NOMO-1 treated with dmso at 0.1 percent for 144 hours (cell line): ENCODE results near the gene CSHL1.

Source experiments
- DNase-seq: peaks from one replicate; lab custom pipeline; 2025; ENCODE audit not compliant: unreplicated experiment; lab: John Stamatoyannopoulos, UW

CSHL1 gene

DNA sequence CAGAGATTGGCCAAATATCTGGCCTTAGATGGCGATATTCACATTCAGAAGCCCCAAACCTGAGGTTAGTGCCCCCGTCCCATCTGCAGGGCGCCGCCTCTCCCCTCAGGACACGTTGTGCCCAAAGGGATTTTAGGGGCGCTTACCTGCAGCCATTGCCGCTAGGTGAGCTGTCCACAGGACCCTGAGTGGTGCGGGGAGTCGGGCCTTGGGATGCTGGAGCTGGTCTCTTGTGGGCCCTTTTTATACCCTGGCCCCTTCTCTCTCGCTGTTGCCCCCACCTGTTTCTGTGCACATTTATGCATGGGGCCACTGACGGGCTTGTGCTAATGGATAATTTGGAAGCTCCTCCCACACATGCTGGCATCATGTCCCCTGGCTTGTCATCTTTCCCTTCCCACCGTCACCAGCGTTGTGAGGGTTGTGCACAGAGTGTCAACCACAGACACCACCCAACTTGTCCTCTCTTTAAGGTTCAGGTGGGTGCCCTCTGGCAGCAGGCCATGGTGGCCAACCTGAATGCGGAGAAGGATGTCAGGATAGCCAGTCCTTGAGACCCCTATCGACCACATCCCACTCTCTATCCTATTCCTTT lies at the start of gene CSHL1:
CSHL1 (minus strand) TSS at position 218 of the 595 bp plus-strand sequence; CDS start at position 156, 62 bp downstream.
- no peak for DNase-seq

GRCh38 chr17:63960430-63960829 lies 49.4 kb upstream of the CSHL1 start:
- DNase-seq, result no peak

GRCh38 chr17:63960006-63960405 lies 48.9 kb upstream of the CSHL1 start:
- DNase-seq, result no peak

GRCh38 chr17:63956296-63956920 lies 45.4 kb upstream of the CSHL1 start:
- DNase-seq, result no peak

GRCh38 chr17:63955791-63956190 lies 44.7 kb upstream of the CSHL1 start:
- no peak for DNase-seq

DNA sequence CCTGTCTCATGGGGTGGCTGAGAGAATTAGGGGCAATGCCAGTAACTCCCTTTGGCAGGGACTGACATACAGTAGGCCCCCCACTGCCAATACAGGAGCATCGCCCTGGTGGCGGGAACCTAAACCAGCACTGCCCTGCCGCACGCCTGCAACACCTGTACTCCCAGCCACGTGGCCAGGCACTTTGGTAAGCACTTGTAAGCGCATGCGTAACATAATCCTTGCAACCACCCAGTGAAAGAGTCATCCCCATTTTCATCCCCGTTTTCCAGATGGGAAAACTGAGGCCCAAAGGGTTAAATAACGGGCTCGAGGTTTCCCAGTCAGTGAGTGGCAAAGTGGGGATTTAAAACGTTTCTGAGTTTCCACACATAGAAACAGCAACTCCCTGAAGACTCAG lies 44.2 kb upstream of the CSHL1 start:
- DNase-seq, result no peak

DNA sequence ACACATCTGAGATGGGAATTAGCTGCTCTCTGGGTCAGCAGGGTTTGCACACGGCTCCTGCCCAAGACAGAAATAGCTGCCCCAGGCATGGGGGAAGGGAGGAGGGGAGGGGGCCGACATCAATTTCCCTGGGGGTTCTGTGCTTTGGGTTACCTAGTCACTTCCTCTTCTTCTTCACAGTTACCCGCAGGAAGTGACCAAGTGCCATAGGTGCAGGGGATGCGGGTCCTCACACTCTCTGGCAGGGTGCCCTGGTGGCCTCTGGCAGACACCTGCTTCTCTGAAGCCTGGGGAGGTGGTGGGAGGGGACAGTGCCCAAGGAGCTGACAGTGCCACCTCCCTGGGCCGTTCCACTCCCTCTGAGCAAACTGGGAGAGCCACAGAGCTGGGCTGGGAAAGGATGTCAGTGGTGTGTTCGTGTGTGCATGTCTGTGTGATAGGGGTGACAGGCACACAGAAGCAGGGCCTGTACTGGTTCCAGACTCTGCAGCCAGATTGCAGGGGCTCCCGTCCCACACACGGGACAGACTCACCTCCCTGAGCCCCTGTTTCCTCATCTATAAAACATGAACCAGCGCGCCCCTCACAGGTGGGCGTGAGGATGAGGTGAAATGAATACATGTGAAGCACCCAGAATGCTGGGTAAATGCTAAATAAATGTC lies 43.5 kb upstream of the CSHL1 start:
- no peak for DNase-seq

- no peak for DNase-seq
Measured at GRCh38 chr17:63950940-63951907, 40.2 kb upstream of the CSHL1 start.

DNA sequence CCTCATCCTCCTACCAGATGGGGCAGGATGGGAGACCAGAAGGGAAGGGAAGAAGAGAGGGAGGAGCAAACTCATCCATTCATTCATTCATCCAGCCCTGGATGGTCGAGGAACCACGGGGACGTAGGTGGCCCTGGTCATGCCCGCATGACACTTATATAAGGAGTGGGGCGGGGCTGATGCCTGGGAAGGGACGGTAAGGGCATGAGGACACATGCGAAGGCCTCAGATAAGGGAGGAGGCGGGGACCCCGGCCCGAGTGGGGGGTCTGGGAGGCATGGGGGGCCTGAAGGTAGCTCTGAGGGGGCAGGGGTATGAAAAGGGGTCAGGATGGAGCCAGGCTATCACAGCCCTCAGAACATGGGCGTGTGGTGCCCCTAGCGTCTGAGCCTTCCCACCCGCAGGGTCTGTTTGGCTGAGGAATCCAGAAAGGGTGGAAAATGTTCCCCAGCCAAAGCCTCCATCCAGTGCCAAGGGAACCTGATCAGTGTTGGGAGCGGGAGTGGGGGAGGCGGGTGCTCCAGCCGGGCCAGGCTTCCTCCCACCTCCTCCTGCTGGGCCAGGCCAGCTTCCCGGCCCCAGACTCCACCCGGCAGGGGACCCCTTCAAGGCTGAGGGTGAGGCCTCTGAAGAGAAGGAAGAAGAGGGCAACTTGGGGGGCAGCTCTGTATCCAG lies 38.7 kb upstream of the CSHL1 start:
- DNase-seq, result no peak

GRCh38 chr17:63948521-63948920 lies 37.5 kb upstream of the CSHL1 start:
- DNase-seq, result no peak

DNA sequence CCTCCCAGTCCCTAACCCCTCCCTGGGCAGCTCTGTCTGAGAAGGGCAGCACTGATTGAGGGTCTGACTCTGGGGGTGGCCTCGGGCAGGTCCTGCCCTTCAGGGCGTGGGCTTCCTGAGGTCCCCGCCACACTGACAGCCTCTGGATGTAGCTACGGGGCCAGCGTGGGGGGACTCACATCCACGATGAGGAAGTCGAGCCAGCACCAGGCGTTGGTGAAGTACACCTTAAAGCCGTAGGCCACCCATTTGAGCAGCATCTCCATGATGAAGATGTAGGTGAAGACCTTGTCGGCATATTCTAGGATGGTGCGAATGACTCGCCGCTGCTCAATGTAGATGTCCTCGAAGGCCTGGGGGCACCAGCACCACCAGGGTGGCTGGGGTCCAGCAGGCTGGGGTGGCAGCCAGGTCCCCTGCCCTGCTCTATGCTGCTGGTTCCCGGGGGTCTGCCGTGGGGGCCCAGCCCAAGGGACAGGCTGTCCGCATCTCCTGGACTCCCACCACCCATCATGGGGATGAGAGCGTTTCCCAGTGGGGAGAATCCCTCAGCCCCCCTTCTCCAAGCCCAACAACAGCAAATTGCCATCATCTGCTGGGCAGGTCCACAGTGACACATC lies 36.8 kb upstream of the CSHL1 start:
- DNase-seq, result no peak

GRCh38 chr17:63946440-63947363 lies 35.6 kb upstream of the CSHL1 start:
- DNase-seq, result peak; percentile 59

- no peak for DNase-seq
Measured at GRCh38 chr17:63945784-63946439, 34.9 kb upstream of the CSHL1 start.

DNA sequence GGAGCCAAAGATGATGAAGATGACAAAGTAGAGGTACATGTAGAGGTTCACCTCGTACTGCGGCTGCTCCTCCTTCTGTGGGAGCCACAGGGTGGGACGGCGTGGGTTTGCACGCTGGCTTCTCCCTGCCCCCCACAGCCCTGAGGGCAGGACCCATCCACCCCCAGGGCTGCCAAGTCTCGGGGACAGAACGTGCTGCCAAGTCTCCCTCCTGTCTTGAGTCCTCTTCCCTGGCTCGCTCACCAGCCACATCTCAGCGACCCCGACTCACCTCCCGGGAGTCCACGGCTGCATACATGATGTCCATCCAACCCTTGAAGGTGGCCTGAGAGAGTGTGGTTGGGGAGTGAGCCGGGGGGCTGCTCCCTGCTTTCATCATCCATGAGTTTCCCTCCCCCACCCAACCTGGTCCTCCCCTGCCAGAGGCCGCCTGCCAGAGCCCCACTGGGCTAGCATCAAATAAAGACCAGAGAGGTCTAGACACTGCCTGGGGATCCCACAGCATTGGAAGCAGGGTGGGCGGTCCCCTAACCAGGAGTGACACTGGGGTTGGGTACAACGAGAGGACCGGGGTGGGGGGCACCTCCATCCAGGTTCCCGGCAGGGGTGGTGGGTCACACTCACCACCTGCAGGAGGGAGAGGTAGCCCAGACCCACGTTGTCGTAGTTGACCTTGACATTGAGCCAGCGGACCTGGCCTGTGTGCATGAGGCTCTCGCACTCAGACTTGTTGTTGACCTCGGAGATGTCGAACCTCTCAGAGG lies 33.9 kb upstream of the CSHL1 start:
- DNase-seq, result no peak

DNA sequence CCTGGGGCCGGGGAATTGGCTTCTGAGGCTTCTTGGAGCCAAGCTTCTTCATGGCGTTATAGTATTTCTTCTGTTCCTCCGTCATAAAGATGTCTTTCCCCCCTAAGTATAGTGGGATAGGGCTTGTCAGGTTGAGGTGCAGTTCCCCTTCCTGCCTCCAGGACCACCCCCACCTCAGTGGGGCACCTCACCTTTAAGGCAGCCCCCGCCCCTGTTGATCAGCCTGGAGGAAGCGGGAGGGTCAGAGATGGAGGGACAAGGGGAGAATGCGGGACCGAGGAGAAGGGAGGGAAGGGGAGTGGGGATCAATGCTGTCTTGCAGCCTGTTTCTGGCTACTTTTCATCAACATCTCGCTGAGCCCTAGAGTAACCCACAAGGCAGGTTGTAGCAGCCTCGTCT lies 32.7 kb upstream of the CSHL1 start:
- no peak for DNase-seq

GRCh38 chr17:63942309-63942985 lies 31.4 kb upstream of the CSHL1 start:
- no peak for DNase-seq

GRCh38 chr17:63941751-63942150 lies 30.7 kb upstream of the CSHL1 start:
- DNase-seq, result no peak
